ENCODE measurements around the gene MCM9. TPM values are rescaled to one million over a fixed set of nuclear protein-coding genes. Genes with fewer than 3 reads are reported as not detected.

MCM9 gene
- total and polyA plus RNA-seq, 2 donors (not counting 1 experiment from before 2014, with no cell fraction given): 14.0 to 54.5 TPM

- no peak for DNase-seq
- Mint-ChIP-seq H3K9me3 (ENCODE audit: insufficient read depth) (no peaks in the 10 kb centered on the region), H3K27ac (no peak overlapping the region), H3K4me3 (no peak overlapping the region), H3K27me3 (no peaks in the 10 kb centered on the region), H3K4me1 (no peaks in the 10 kb centered on the region)
- no peaks in the 10 kb centered on the region for H4K20me1 ChIP-seq (ENCODE audit: control insufficient read depth, insufficient read depth, low read length, poor library complexity, severe bottlenecking)
- POLR2A ChIA-PET: no interaction called here
- TF ChIP-seq CTCF (IDR thresholded peaks at IDR 0.05) (no peak), EZH2 (IDR thresholded peaks at IDR 0.05; ENCODE audit: borderline replicate concordance, insufficient read depth, low read depth, low read length, poor library complexity, severe bottlenecking) (no peak)
- no peak for ATAC-seq (ENCODE audit: low read depth)
- H3K9ac ChIP-seq (ENCODE audit: low read length): no peak overlapping the region
- H2AFZ ChIP-seq (ENCODE audit: insufficient read depth, low read depth, low read length, poor library complexity, severe bottlenecking): no peak overlapping the region
- H3K9me3 ChIP-seq (ENCODE audit: control extremely low read depth in 1 of 3, control insufficient read depth in 2 of 3, insufficient read depth in 1 of 3, low read length in 2 of 3): no peaks in the 10 kb centered on the region
- H3K79me2 ChIP-seq (ENCODE audit: control insufficient read depth, insufficient read depth, low read length): no peaks in the 10 kb centered on the region
- no peaks in the 10 kb centered on the region for H3K4me1 ChIP-seq (ENCODE audit: control insufficient read depth in 2 of 2, insufficient read depth in 2 of 2, low read length in 2 of 2)
- CTCF ChIA-PET: no interaction called here
- no peak overlapping the region for H3K4me2 ChIP-seq (replicated peaks; ENCODE audit: low read depth, low read length, poor library complexity, severe bottlenecking)
- H3K4me3 ChIP-seq (ENCODE audit: control extremely low read depth in 1 of 5, extremely low read depth in 1 of 5, insufficient read depth in 1 of 5, low read depth in 2 of 5, low read length in 4 of 5): no peak overlapping the region
- no peak overlapping the region for H3K27ac ChIP-seq (ENCODE audit: low read length in 2 of 2)
- no CpG with 5 or more reads among the region's 1 CpG for WGBS (ENCODE audit: insufficient coverage)
- intact Hi-C loops (cut with micrococcal nuclease): no loop called here
- H3K36me3 ChIP-seq (replicated peaks in 1 of 2; ENCODE audit: control extremely low read depth in 1 of 2, control insufficient read depth in 1 of 2, extremely low read depth in 1 of 2, insufficient read depth in 2 of 2, low read length in 1 of 2): no peaks in the 10 kb centered on the region
- H3K27me3 ChIP-seq (replicated peaks in 1 of 4; ENCODE audit: control extremely low read depth in 1 of 4, control insufficient read depth in 3 of 4, insufficient read depth in 4 of 4, low read length in 3 of 4): no peaks in the 10 kb centered on the region
Observed at GRCh38 chr6:118971682-118972081, 36.7 kb upstream of the MCM9 start.

- Mint-ChIP-seq H3K27me3 (no peaks in the 10 kb centered on the region), H3K4me1 (no peaks in the 10 kb centered on the region), H3K27ac (no peak overlapping the region), H3K4me3 (no peak overlapping the region), H3K9me3 (ENCODE audit: insufficient read depth) (no peaks in the 10 kb centered on the region)
- ChIA-PET POLR2A (no interaction called here), CTCF (interaction anchor here (1.4 kb wide), 1 partner anchor 140 kb away, joined by 6 read pairs; no protein-coding TSS in a partner anchor)
- no CpG with 5 or more reads among the region's 3 CpGs for WGBS (ENCODE audit: insufficient coverage)
- DNase-seq (no peak), ATAC-seq (ENCODE audit: low read depth) (no peak)
- no peaks in the 10 kb centered on the region for H3K9me3 ChIP-seq (ENCODE audit: control extremely low read depth in 1 of 3, control insufficient read depth in 2 of 3, insufficient read depth in 1 of 3, low read length in 2 of 3)
- no peaks in the 10 kb centered on the region for H3K79me2 ChIP-seq (ENCODE audit: control insufficient read depth, insufficient read depth, low read length)
- no peak overlapping the region for H3K27ac ChIP-seq (ENCODE audit: low read length in 2 of 2)
- H3K36me3 ChIP-seq (replicated peaks in 1 of 2; ENCODE audit: control extremely low read depth in 1 of 2, control insufficient read depth in 1 of 2, extremely low read depth in 1 of 2, insufficient read depth in 2 of 2, low read length in 1 of 2): no peaks in the 10 kb centered on the region
- no peak overlapping the region for H3K4me3 ChIP-seq (ENCODE audit: control extremely low read depth in 1 of 5, extremely low read depth in 1 of 5, insufficient read depth in 1 of 5, low read depth in 2 of 5, low read length in 4 of 5)
- no peak overlapping the region for H3K4me2 ChIP-seq (replicated peaks; ENCODE audit: low read depth, low read length, poor library complexity, severe bottlenecking)
- no peak overlapping the region for H3K9ac ChIP-seq (ENCODE audit: low read length)
- intact Hi-C loops (cut with micrococcal nuclease): no loop called here
- TF ChIP-seq EZH2 (IDR thresholded peaks at IDR 0.05; ENCODE audit: borderline replicate concordance, insufficient read depth, low read depth, low read length, poor library complexity, severe bottlenecking) (no peak), CTCF (IDR thresholded peaks at IDR 0.05) (no peak)
- H3K4me1 ChIP-seq (ENCODE audit: control insufficient read depth in 2 of 2, insufficient read depth in 2 of 2, low read length in 2 of 2): no peaks in the 10 kb centered on the region
- H3K27me3 ChIP-seq (replicated peaks in 1 of 4; ENCODE audit: control extremely low read depth in 1 of 4, control insufficient read depth in 3 of 4, insufficient read depth in 4 of 4, low read length in 3 of 4): no peaks in the 10 kb centered on the region
- H4K20me1 ChIP-seq (ENCODE audit: control insufficient read depth, insufficient read depth, low read length, poor library complexity, severe bottlenecking): no peaks in the 10 kb centered on the region
- H2AFZ ChIP-seq (ENCODE audit: insufficient read depth, low read depth, low read length, poor library complexity, severe bottlenecking): no peak overlapping the region
Observed at GRCh38 chr6:118970866-118971265, 35.9 kb upstream of the MCM9 start.
